ENCODE measurements around the gene ENPP6.

Gene ENPP6

GRCh38 chr4:184217634-184218033, at the start of gene ENPP6:
Gene ENPP6, minus strand, starts transcription at chr4:184217873. Its CDS starts 54 bp downstream, at chr4:184217819.
- Histone ChIP-seq H3K4me1 (no peaks in the 10 kb centered on the region), H3K27me3 (ENCODE audit: low read depth) (peaks cover 3% of the 10 kb centered on the region; the same call in 1 of the 2 replicates), H3K4me3 (no peak within 1 kb of the TSS), H3K9me3 (no peaks in the 10 kb centered on the region), H3K36me3 (replicated peaks) (no peaks in the 10 kb centered on the region)
- in situ Hi-C loops (cut with MboI; ENCODE audit: low sequenced_read_pairs): no loop called here
- DNase-seq (ENCODE audit: low spot score in 2 of 2): no peak

GRCh38 chr4:184267206-184267608, 49.5 kb upstream of the ENPP6 start:
- H3K4me3 ChIP-seq: no peak overlapping the region
- H3K9me3 ChIP-seq: no peaks in the 10 kb centered on the region
- H3K27me3 ChIP-seq (ENCODE audit: low read depth): no peaks in the 10 kb centered on the region
- DNase-seq (ENCODE audit: low spot score in 2 of 2): no peak
- no peaks in the 10 kb centered on the region for H3K36me3 ChIP-seq (replicated peaks)
- peaks cover 10% of the 10 kb centered on the region for H3K4me1 ChIP-seq
- in situ Hi-C loops (cut with MboI; ENCODE audit: low sequenced_read_pairs): no loop called here

GRCh38 chr4:184265546-184266351, 48.1 kb upstream of the ENPP6 start:
- DNase-seq (ENCODE audit: low spot score in 2 of 2): no peak
- Histone ChIP-seq H3K4me3 (no peak overlapping the region), H3K4me1 (peaks cover 10% of the 10 kb centered on the region), H3K27me3 (ENCODE audit: low read depth) (no peaks in the 10 kb centered on the region), H3K36me3 (replicated peaks) (no peaks in the 10 kb centered on the region), H3K9me3 (no peaks in the 10 kb centered on the region)
- in situ Hi-C loops (cut with MboI; ENCODE audit: low sequenced_read_pairs): no loop called here

GRCh38 chr4:184263910-184264732, 46.4 kb upstream of the ENPP6 start:
- Histone ChIP-seq H3K36me3 (replicated peaks) (no peaks in the 10 kb centered on the region), H3K4me3 (no peak overlapping the region), H3K4me1 (peaks cover 10% of the 10 kb centered on the region), H3K27me3 (ENCODE audit: low read depth) (no peaks in the 10 kb centered on the region), H3K9me3 (no peaks in the 10 kb centered on the region)
- in situ Hi-C loops (cut with MboI; ENCODE audit: low sequenced_read_pairs): no loop called here
- DNase-seq (ENCODE audit: low spot score in 2 of 2): peak; percentile 76 to 95

- Histone ChIP-seq H3K4me1 (peaks cover 8% of the 10 kb centered on the region), H3K36me3 (replicated peaks) (no peaks in the 10 kb centered on the region), H3K27me3 (ENCODE audit: low read depth) (no peaks in the 10 kb centered on the region), H3K4me3 (no peak overlapping the region), H3K9me3 (no peaks in the 10 kb centered on the region)
- no peak for DNase-seq (ENCODE audit: low spot score in 2 of 2)
- in situ Hi-C loops (cut with MboI; ENCODE audit: low sequenced_read_pairs): no loop called here
Measured at GRCh38 chr4:184263461-184263860, 45.8 kb upstream of the ENPP6 start.

GRCh38 chr4:184262901-184263300, 45.2 kb upstream of the ENPP6 start:
- Histone ChIP-seq H3K4me1 (peaks cover 5% of the 10 kb centered on the region), H3K4me3 (no peak overlapping the region), H3K36me3 (replicated peaks) (no peaks in the 10 kb centered on the region), H3K9me3 (no peaks in the 10 kb centered on the region), H3K27me3 (ENCODE audit: low read depth) (no peaks in the 10 kb centered on the region)
- no peak for DNase-seq (ENCODE audit: low spot score in 2 of 2)
- in situ Hi-C loops (cut with MboI; ENCODE audit: low sequenced_read_pairs): no loop called here

- Histone ChIP-seq H3K4me1 (no peaks in the 10 kb centered on the region), H3K27me3 (ENCODE audit: low read depth) (no peaks in the 10 kb centered on the region), H3K4me3 (no peak overlapping the region), H3K36me3 (replicated peaks) (no peaks in the 10 kb centered on the region), H3K9me3 (no peaks in the 10 kb centered on the region)
- in situ Hi-C loops (cut with MboI; ENCODE audit: low sequenced_read_pairs): no loop called here
- no peak for DNase-seq (ENCODE audit: low spot score in 2 of 2)
Measured at GRCh38 chr4:184261246-184261645, 43.6 kb upstream of the ENPP6 start.

- no peak overlapping the region for H3K4me3 ChIP-seq
- DNase-seq (ENCODE audit: low spot score in 2 of 2): no peak
- in situ Hi-C loops (cut with MboI; ENCODE audit: low sequenced_read_pairs): no loop called here
- H3K27me3 ChIP-seq (ENCODE audit: low read depth): no peaks in the 10 kb centered on the region
- H3K4me1 ChIP-seq: no peaks in the 10 kb centered on the region
- no peaks in the 10 kb centered on the region for H3K9me3 ChIP-seq
- H3K36me3 ChIP-seq (replicated peaks): no peaks in the 10 kb centered on the region
Measured at GRCh38 chr4:184259866-184260265, 42.2 kb upstream of the ENPP6 start.

- in situ Hi-C loops (cut with MboI; ENCODE audit: low sequenced_read_pairs): no loop called here
- Histone ChIP-seq H3K9me3 (no peaks in the 10 kb centered on the region), H3K4me3 (no peak overlapping the region), H3K27me3 (ENCODE audit: low read depth) (no peaks in the 10 kb centered on the region), H3K36me3 (replicated peaks) (no peaks in the 10 kb centered on the region), H3K4me1 (no peaks in the 10 kb centered on the region)
- DNase-seq (ENCODE audit: low spot score in 2 of 2): no peak
Measured at GRCh38 chr4:184259081-184259480, 41.4 kb upstream of the ENPP6 start.

GRCh38 chr4:184255871-184256642, 38.4 kb upstream of the ENPP6 start:
- DNase-seq (ENCODE audit: low spot score in 2 of 2): no peak
- in situ Hi-C loops (cut with MboI; ENCODE audit: low sequenced_read_pairs): no loop called here
- no peak overlapping the region for H3K4me3 ChIP-seq
- H3K9me3 ChIP-seq: no peaks in the 10 kb centered on the region; the same call in 1 of the 2 replicates
- H3K27me3 ChIP-seq (ENCODE audit: low read depth): no peaks in the 10 kb centered on the region
- no peaks in the 10 kb centered on the region for H3K36me3 ChIP-seq (replicated peaks)
- no peaks in the 10 kb centered on the region for H3K4me1 ChIP-seq

GRCh38 chr4:184255361-184255760, 37.7 kb upstream of the ENPP6 start:
- no peak overlapping the region for H3K4me3 ChIP-seq
- H3K9me3 ChIP-seq: no peaks in the 10 kb centered on the region; the same call in 1 of the 2 replicates
- DNase-seq (ENCODE audit: low spot score in 2 of 2): no peak
- no peaks in the 10 kb centered on the region for H3K36me3 ChIP-seq (replicated peaks)
- no peaks in the 10 kb centered on the region for H3K4me1 ChIP-seq
- no peaks in the 10 kb centered on the region for H3K27me3 ChIP-seq (ENCODE audit: low read depth)
- in situ Hi-C loops (cut with MboI; ENCODE audit: low sequenced_read_pairs): no loop called here

GRCh38 chr4:184253072-184253420, 35.4 kb upstream of the ENPP6 start:
- no peak for DNase-seq (ENCODE audit: low spot score in 2 of 2)
- no peaks in the 10 kb centered on the region for H3K36me3 ChIP-seq (replicated peaks)
- no peak overlapping the region for H3K4me3 ChIP-seq
- in situ Hi-C loops (cut with MboI; ENCODE audit: low sequenced_read_pairs): no loop called here
- H3K4me1 ChIP-seq: no peaks in the 10 kb centered on the region
- H3K9me3 ChIP-seq: no peaks in the 10 kb centered on the region; the same call in 1 of the 2 replicates
- no peaks in the 10 kb centered on the region for H3K27me3 ChIP-seq (ENCODE audit: low read depth)

- Histone ChIP-seq H3K27me3 (ENCODE audit: low read depth) (no peaks in the 10 kb centered on the region), H3K4me3 (no peak overlapping the region), H3K36me3 (replicated peaks) (no peaks in the 10 kb centered on the region), H3K4me1 (no peaks in the 10 kb centered on the region), H3K9me3 (no peaks in the 10 kb centered on the region; the same call in 1 of the 2 replicates)
- in situ Hi-C loops (cut with MboI; ENCODE audit: low sequenced_read_pairs): no loop called here
- DNase-seq (ENCODE audit: low spot score in 2 of 2): no peak
Measured at GRCh38 chr4:184252136-184253071, 34.7 kb upstream of the ENPP6 start.
